ENCODE measurements around the gene GSN.

DNA sequence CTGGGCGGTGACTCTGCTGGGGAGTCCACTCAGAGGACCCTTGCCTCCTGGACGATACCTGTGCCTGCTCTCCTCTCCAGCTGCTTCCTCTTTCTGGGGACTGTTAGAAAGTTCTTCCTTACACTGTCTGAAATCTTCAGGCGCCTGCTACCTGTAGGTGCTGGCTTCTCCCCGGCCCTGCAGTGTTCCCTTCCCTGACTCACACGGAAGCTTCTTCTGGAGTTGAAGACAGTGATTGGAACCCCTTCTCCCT is 562 bp downstream of the GSN start:
- TF ChIP-seq, protein P1, sequence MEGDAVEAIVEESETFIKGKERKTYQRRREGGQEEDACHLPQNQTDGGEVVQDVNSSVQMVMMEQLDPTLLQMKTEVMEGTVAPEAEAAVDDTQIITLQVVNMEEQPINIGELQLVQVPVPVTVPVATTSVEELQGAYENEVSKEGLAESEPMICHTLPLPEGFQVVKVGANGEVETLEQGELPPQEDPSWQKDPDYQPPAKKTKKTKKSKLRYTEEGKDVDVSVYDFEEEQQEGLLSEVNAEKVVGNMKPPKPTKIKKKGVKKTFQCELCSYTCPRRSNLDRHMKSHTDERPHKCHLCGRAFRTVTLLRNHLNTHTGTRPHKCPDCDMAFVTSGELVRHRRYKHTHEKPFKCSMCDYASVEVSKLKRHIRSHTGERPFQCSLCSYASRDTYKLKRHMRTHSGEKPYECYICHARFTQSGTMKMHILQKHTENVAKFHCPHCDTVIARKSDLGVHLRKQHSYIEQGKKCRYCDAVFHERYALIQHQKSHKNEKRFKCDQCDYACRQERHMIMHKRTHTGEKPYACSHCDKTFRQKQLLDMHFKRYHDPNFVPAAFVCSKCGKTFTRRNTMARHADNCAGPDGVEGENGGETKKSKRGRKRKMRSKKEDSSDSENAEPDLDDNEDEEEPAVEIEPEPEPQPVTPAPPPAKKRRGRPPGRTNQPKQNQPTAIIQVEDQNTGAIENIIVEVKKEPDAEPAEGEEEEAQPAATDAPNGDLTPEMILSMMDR (IDR thresholded peaks at IDR 0.05) = no peak
- TF ChIP-seq POLR2A (IDR thresholded peaks at IDR 0.05) = no peak

Measured in Peyer's patch (tissue), 4 donors.